ENCODE data around the gene SETD6. TPM values are rescaled to one million over a fixed set of nuclear protein-coding genes. Genes with fewer than 3 reads are reported as not detected.

Gene SETD6
- total RNA-seq, 3 donors from 2014 or later (not counting 1 experiment from before 2014, with no cell fraction given) = 20.3 to 34.5 (median 21.3) TPM

DNA sequence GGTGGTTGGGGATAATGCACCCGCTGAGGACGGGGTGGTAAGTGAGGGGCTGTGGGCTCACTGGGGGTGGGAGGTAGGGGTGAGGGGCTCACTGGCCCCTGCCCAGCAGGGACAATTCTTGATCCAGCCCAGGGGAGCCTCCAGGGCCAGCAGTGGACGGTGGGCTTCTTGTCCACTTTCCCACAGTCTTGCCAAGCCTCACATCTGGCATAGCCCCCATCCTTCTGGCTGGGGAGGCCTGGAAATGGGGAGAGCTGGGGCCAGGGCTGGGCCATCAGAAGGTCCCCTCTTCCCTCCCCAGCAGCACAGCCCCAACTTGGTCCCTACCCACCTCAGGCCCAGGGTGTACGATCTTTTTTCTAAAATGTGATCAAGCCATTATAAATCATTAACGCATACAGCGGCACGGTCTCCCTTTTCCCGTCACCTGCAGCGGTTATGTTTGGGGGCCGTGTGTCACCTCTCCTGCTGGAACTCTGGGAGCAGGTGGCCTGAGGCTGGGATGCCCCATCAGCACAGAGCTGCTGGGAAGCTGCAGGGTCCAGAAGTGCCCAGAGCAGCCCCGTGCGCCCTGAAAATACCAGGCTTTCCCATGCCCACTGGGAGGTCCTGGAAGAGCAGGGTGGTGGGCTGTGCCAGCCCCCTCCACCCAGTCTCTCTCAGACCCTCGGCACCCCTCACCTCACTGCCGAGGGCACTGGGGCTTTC lies 7.2 kb upstream of the SETD6 start:
- Mint-ChIP-seq H3K4me1 (no peaks in the 10 kb centered on the region), H3K27me3 (ENCODE audit: low read depth in 2 of 2) (peaks cover 0 to 2% of the 10 kb centered on the region in 2 donors), H3K27ac (no peak overlapping the region), H3K36me3 (no peaks in the 10 kb centered on the region), H3K4me3 (no peak overlapping the region), H3K9me3 (no peaks in the 10 kb centered on the region)
- no peak for ATAC-seq
- Histone ChIP-seq H3K27me3 (ENCODE audit: control insufficient read depth, insufficient read depth, low read length) (no peaks in the 10 kb centered on the region), H3K4me1 (ENCODE audit: control insufficient read depth, insufficient read depth, low read length) (peaks cover 2% of the 10 kb centered on the region), H3K4me3 (ENCODE audit: low read length) (no peak overlapping the region), H3K27ac (ENCODE audit: low read length) (no peak overlapping the region), H3K9me3 (ENCODE audit: control insufficient read depth, insufficient read depth, low read length) (no peaks in the 10 kb centered on the region), H3K36me3 (ENCODE audit: control insufficient read depth, insufficient read depth, low read length) (no peaks in the 10 kb centered on the region)
- 90% methylated on average over 14 of the region's 14 CpGs for WGBS (ENCODE audit: insufficient coverage)
- DNase-seq = no peak
- TF ChIP-seq, protein P1, sequence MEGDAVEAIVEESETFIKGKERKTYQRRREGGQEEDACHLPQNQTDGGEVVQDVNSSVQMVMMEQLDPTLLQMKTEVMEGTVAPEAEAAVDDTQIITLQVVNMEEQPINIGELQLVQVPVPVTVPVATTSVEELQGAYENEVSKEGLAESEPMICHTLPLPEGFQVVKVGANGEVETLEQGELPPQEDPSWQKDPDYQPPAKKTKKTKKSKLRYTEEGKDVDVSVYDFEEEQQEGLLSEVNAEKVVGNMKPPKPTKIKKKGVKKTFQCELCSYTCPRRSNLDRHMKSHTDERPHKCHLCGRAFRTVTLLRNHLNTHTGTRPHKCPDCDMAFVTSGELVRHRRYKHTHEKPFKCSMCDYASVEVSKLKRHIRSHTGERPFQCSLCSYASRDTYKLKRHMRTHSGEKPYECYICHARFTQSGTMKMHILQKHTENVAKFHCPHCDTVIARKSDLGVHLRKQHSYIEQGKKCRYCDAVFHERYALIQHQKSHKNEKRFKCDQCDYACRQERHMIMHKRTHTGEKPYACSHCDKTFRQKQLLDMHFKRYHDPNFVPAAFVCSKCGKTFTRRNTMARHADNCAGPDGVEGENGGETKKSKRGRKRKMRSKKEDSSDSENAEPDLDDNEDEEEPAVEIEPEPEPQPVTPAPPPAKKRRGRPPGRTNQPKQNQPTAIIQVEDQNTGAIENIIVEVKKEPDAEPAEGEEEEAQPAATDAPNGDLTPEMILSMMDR (IDR thresholded peaks at IDR 0.05) = no peak
- intact Hi-C loops (cut with micrococcal nuclease) = no loop called here

DNA sequence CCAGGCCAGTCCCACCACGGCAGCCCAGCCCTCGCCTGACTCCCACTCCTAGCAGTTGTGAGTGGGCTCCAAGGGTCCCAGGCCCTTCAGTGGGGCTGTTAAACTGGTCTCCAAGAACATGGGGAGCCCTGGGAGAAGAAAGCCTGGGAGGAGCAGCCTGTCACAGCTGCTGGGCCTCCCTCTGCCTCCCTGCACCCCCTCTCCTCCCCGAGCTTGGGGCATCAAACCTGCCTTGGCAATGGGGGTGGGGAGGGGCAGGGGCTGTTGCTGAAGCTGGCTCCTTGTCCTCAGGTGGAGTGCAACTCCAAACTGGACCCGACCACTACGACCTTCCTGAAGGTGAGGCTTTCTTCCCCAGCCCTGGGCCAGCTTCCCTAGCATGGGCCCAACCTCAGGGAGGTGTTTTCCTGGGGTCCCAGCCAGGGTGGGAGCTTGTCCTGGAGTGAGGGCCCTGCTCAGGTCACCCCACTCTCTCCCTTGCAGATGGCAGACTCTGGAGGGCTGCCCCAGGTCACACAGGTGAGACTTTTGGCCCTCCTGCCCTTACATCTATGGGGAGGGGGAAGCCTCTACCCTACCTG lies 6.6 kb upstream of the SETD6 start:
- Histone ChIP-seq H3K36me3 (ENCODE audit: control insufficient read depth, insufficient read depth, low read length) (no peaks in the 10 kb centered on the region), H3K27ac (ENCODE audit: low read length) (no peak overlapping the region), H3K4me3 (ENCODE audit: low read length) (no peak overlapping the region), H3K27me3 (ENCODE audit: control insufficient read depth, insufficient read depth, low read length) (no peaks in the 10 kb centered on the region), H3K9me3 (ENCODE audit: control insufficient read depth, insufficient read depth, low read length) (no peaks in the 10 kb centered on the region), H3K4me1 (ENCODE audit: control insufficient read depth, insufficient read depth, low read length) (peaks cover 2% of the 10 kb centered on the region)
- no peaks in the 10 kb centered on the region for H3K9me3 Mint-ChIP-seq
- no peaks in the 10 kb centered on the region for H3K36me3 Mint-ChIP-seq
- WGBS (ENCODE audit: insufficient coverage) = 90% methylated on average over 4 of the region's 5 CpGs
- H3K27ac Mint-ChIP-seq = no peak overlapping the region
- H3K27me3 Mint-ChIP-seq (ENCODE audit: low read depth in 2 of 2) = no peaks in the 10 kb centered on the region
- no peak for DNase-seq
- TF ChIP-seq, protein P1 (IDR thresholded peaks at IDR 0.05) = no peak
- intact Hi-C loops (cut with micrococcal nuclease) = no loop called here
- H3K4me1 Mint-ChIP-seq = no peaks in the 10 kb centered on the region
- no peak for ATAC-seq
- H3K4me3 Mint-ChIP-seq = no peak overlapping the region

DNA sequence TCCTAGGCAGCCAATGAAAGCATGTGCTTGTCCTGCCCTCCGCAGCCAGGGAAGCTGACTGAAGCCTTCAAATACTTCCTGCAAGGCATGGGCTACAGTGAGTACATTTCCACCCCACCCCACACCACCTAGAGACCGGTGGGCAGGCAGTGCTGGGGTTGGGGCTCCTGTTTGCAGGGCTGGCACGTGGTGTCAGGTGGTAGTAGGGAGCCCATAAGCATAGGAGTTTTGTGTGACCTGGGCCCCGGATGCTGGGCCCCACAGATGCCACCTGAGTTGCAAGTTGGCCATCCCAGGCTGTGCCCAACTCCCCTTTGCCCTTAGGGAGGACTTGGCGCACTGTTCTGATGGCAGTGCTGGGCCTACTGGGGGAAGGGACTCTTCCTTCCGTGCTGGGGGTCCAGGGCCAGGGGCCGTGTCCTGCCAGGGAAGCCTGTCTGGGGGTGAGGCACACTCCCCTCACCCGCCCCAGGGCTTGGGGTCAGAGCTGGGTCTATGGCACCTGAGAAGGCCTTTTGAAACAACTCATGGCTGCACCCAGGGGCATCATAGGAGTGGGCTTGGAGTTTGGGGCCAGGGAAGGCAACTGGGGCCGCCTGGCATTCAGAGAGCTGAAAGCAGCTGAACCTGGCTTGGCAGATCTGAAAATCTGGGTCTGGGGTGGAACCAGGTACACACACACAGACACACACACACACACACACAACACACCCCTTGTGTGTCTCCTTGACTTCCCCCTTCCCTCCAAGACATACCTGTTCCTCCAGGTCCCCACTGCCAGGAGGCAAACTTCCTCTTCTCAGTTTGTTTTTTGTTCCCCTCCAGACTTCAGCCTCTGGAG lies 5.8 kb upstream of the SETD6 start:
- Mint-ChIP-seq H3K27me3 (ENCODE audit: low read depth in 2 of 2) (no peaks in the 10 kb centered on the region), H3K27ac (no peak overlapping the region), H3K9me3 (no peaks in the 10 kb centered on the region), H3K36me3 (no peaks in the 10 kb centered on the region), H3K4me3 (no peak overlapping the region), H3K4me1 (no peaks in the 10 kb centered on the region)
- intact Hi-C loops (cut with micrococcal nuclease) = no loop called here
- TF ChIP-seq, protein P1 (IDR thresholded peaks at IDR 0.05) = no peak
- DNase-seq (no peak), ATAC-seq (no peak)
- Histone ChIP-seq H3K27ac (ENCODE audit: low read length) (no peak overlapping the region), H3K27me3 (ENCODE audit: control insufficient read depth, insufficient read depth, low read length) (no peaks in the 10 kb centered on the region), H3K4me1 (ENCODE audit: control insufficient read depth, insufficient read depth, low read length) (peaks cover 6% of the 10 kb centered on the region), H3K9me3 (ENCODE audit: control insufficient read depth, insufficient read depth, low read length) (no peaks in the 10 kb centered on the region), H3K4me3 (ENCODE audit: low read length) (no peak overlapping the region), H3K36me3 (ENCODE audit: control insufficient read depth, insufficient read depth, low read length) (no peaks in the 10 kb centered on the region)
- WGBS (ENCODE audit: insufficient coverage) = 89% methylated on average over 8 of the region's 9 CpGs

Data from natural killer cell (primary cell).